Measurements from ENCODE around the gene ADAMTS13. TPM values are rescaled to one million over a fixed set of nuclear protein-coding genes. Genes with fewer than 3 reads are reported as not detected.

The ADAMTS13 gene
- total RNA-seq, 1 experiment from 2014 or later = 12.0 TPM

GRCh38 chr9:133490865-133491655, 68.9 kb downstream of the ADAMTS13 start:
- no peaks in the 10 kb centered on the region for H3K36me3 Mint-ChIP-seq
- DNase-seq (ENCODE audit: low spot score) (no peak), ATAC-seq (no peak)
- H3K4me1 Mint-ChIP-seq = no peaks in the 10 kb centered on the region
- POLR2A ChIA-PET = interaction anchor here (1.0 kb wide), 1 partner anchor 11 kb away, joined by 3 read pairs; no protein-coding TSS in a partner anchor
- H3K27ac Mint-ChIP-seq = no peak overlapping the region
- CTCF ChIA-PET = interaction anchor here (0.9 kb wide), 1 partner anchor 247 kb away, joined by 4 read pairs; the partner anchor contains the start of gene SARDH
- TF ChIP-seq ZNF263 (CRISPR knock-in tag; IDR thresholded peaks at IDR 0.05; ENCODE audit: low read depth) = peak; percentile 64; the same call in 1 of the 2 replicates
- TF ChIP-seq TCF7 (CRISPR knock-in tag; IDR thresholded peaks at IDR 0.05; ENCODE audit: low read depth) = no peak
- H3K9me3 Mint-ChIP-seq = no peaks in the 10 kb centered on the region
- H3K27me3 Mint-ChIP-seq (ENCODE audit: low read depth) = no peaks in the 10 kb centered on the region
- no peak overlapping the region for H3K4me3 Mint-ChIP-seq

GRCh38 chr9:133491656-133491925, 69.4 kb downstream of the ADAMTS13 start:
- ChIA-PET POLR2A (interaction anchor here (1.0 kb wide), 1 partner anchor 12 kb away, joined by 3 read pairs; no protein-coding TSS in a partner anchor), CTCF (interaction anchor here (0.9 kb wide), 1 partner anchor 246 kb away, joined by 4 read pairs; the partner anchor contains the start of gene SARDH)
- Mint-ChIP-seq H3K9me3 (no peaks in the 10 kb centered on the region), H3K4me3 (no peak overlapping the region), H3K4me1 (no peaks in the 10 kb centered on the region), H3K36me3 (no peaks in the 10 kb centered on the region), H3K27me3 (ENCODE audit: low read depth) (no peaks in the 10 kb centered on the region), H3K27ac (no peak overlapping the region)
- ATAC-seq = no peak
- TF ChIP-seq ZNF219 (CRISPR knock-in tag; IDR thresholded peaks at IDR 0.05; ENCODE audit: borderline replicate concordance) = no peak
- TF ChIP-seq ATF6 (CRISPR knock-in tag; IDR thresholded peaks at IDR 0.05) = no peak
- no peak for TF ChIP-seq PRRX2 (CRISPR knock-in tag; IDR thresholded peaks at IDR 0.05)
- no peak for TF ChIP-seq AR (CRISPR knock-in tag; IDR thresholded peaks at IDR 0.05)
- no peak for TF ChIP-seq NFE2L1 (CRISPR knock-in tag; IDR thresholded peaks at IDR 0.05)
- TF ChIP-seq TCF7 (CRISPR knock-in tag; IDR thresholded peaks at IDR 0.05; ENCODE audit: low read depth) = no peak
- no peak for TF ChIP-seq ZNF396 (CRISPR knock-in tag; IDR thresholded peaks at IDR 0.05; ENCODE audit: borderline replicate concordance)
- DNase-seq (ENCODE audit: low spot score) = no peak

GRCh38 chr9:133492061-133493021, 70.2 kb downstream of the ADAMTS13 start:
- no peaks in the 10 kb centered on the region for H3K27me3 Mint-ChIP-seq (ENCODE audit: low read depth)
- no peaks in the 10 kb centered on the region for H3K36me3 Mint-ChIP-seq
- no peak for DNase-seq (ENCODE audit: low spot score)
- no peaks in the 10 kb centered on the region for H3K4me1 Mint-ChIP-seq
- H3K27ac Mint-ChIP-seq = no peak overlapping the region
- ATAC-seq = no peak
- H3K4me3 Mint-ChIP-seq = no peak overlapping the region
- no peak for TF ChIP-seq GRHL2 (CRISPR knock-in tag; IDR thresholded peaks at IDR 0.05; ENCODE audit: insufficient replicate concordance, severe bottlenecking)
- TF ChIP-seq CTCF (IDR thresholded peaks at IDR 0.05) = no peak
- TF ChIP-seq E2F4 (CRISPR knock-in tag; IDR thresholded peaks at IDR 0.05; ENCODE audit: borderline replicate concordance, low read depth) = no peak
- TF ChIP-seq KAT7 (CRISPR knock-in tag; IDR thresholded peaks at IDR 0.05; ENCODE audit: borderline replicate concordance) = no peak
- ChIA-PET CTCF (interaction anchor here (0.9 kb wide), 1 partner anchor 246 kb away, joined by 4 read pairs; the partner anchor contains the start of gene SARDH), POLR2A (no interaction called here)
- H3K9me3 Mint-ChIP-seq = no peaks in the 10 kb centered on the region
